Measurements from ENCODE around the gene HFE. TPM values are rescaled to one million over a fixed set of nuclear protein-coding genes. Genes with fewer than 3 reads are reported as not detected.

HFE gene
- total RNA-seq, 4 donors from 2014 or later: 2.1 to 4.2 (median 3.6) TPM

- Histone ChIP-seq H3K36me3 (no peaks in the 10 kb centered on the region), H3K27me3 (no peaks in the 10 kb centered on the region), H3K4me3 (no peak overlapping the region), H3K4me1 (peaks cover 11% of the 10 kb centered on the region), H3K9me3 (no peaks in the 10 kb centered on the region), H3K27ac (no peak overlapping the region)
- TF ChIP-seq, protein P1, sequence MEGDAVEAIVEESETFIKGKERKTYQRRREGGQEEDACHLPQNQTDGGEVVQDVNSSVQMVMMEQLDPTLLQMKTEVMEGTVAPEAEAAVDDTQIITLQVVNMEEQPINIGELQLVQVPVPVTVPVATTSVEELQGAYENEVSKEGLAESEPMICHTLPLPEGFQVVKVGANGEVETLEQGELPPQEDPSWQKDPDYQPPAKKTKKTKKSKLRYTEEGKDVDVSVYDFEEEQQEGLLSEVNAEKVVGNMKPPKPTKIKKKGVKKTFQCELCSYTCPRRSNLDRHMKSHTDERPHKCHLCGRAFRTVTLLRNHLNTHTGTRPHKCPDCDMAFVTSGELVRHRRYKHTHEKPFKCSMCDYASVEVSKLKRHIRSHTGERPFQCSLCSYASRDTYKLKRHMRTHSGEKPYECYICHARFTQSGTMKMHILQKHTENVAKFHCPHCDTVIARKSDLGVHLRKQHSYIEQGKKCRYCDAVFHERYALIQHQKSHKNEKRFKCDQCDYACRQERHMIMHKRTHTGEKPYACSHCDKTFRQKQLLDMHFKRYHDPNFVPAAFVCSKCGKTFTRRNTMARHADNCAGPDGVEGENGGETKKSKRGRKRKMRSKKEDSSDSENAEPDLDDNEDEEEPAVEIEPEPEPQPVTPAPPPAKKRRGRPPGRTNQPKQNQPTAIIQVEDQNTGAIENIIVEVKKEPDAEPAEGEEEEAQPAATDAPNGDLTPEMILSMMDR (IDR thresholded peaks at IDR 0.05): no peak
- TF ChIP-seq POLR2AphosphoS5 (IDR thresholded peaks at IDR 0.05) (no peak), POLR2A (IDR thresholded peaks at IDR 0.05) (no peak), EP300 (IDR thresholded peaks at IDR 0.05) (no peak)
- 94% methylated on average over 8 of the region's 8 CpGs for WGBS
- no peak for DNase-seq (ENCODE audit: low spot score in 2 of 2)
Observed at GRCh38 chr6:26105109-26105730, 18.0 kb downstream of the HFE start.

DNA sequence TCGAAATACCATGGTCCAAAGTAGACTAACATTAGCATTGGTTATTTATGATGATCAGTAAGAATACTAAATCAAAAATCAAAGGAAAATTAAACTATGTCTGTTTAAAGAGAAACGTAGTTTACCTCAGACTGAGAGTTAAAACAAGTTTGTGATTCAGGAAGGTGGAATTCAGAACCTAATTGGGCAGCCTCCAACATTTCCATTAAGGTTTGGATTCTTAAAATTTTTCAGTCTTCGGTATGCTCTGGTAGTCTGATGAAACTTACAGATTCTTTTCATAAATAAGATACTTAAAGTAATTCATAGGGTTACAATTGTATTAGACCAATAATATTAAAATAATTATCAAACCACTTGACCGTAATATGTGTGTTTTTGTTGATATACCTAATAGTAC, 18.6 kb downstream of the HFE start:
- Histone ChIP-seq H3K4me3 (no peak overlapping the region), H3K36me3 (no peaks in the 10 kb centered on the region), H3K27ac (no peak overlapping the region), H3K4me1 (peaks cover 11% of the 10 kb centered on the region), H3K27me3 (no peaks in the 10 kb centered on the region), H3K9me3 (no peaks in the 10 kb centered on the region)
- WGBS: 72% methylated on average over 4 of the region's 4 CpGs
- DNase-seq (ENCODE audit: low spot score in 2 of 2): no peak
- TF ChIP-seq EP300 (IDR thresholded peaks at IDR 0.05) (no peak), POLR2AphosphoS5 (IDR thresholded peaks at IDR 0.05) (no peak), POLR2A (IDR thresholded peaks at IDR 0.05) (no peak)
- TF ChIP-seq, protein P1 (IDR thresholded peaks at IDR 0.05): no peak

- H3K36me3 ChIP-seq: no peaks in the 10 kb centered on the region
- no peak overlapping the region for H3K27ac ChIP-seq
- no peak for DNase-seq (ENCODE audit: low spot score in 2 of 2)
- TF ChIP-seq POLR2A (IDR thresholded peaks at IDR 0.05) (no peak), EP300 (IDR thresholded peaks at IDR 0.05) (no peak), POLR2AphosphoS5 (IDR thresholded peaks at IDR 0.05) (no peak)
- TF ChIP-seq, protein P1 (IDR thresholded peaks at IDR 0.05): no peak
- H3K4me1 ChIP-seq: peaks cover 11% of the 10 kb centered on the region
- 94% methylated on average over 18 of the region's 18 CpGs for WGBS
- H3K9me3 ChIP-seq: no peaks in the 10 kb centered on the region
- H3K27me3 ChIP-seq: no peaks in the 10 kb centered on the region
- no peak overlapping the region for H3K4me3 ChIP-seq
Observed at GRCh38 chr6:26107935-26108334, 20.7 kb downstream of the HFE start.

DNA sequence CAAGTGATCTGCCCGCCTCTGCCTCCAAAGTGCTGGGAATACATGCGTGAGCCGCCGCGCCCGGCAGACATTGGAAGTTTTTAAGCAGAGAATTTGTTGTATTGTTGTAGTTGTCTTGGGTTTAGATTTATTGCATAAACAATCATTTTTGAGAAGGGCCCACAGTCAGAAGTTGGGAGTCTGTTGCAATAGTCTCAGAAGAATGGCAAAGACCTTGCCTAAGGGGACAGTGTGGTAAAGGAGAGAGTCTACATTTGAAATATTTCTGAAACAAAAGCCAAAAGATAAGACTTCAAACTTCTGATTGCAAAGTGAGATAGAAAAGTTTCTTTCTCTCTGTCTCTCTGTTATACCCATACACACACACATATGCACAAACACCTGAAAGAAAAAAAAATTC, 22.5 kb downstream of the HFE start:
- no peak overlapping the region for H3K4me3 ChIP-seq
- no peak overlapping the region for H3K27ac ChIP-seq
- no peaks in the 10 kb centered on the region for H3K4me1 ChIP-seq
- 95% methylated on average over 6 of the region's 6 CpGs for WGBS
- TF ChIP-seq POLR2AphosphoS5 (IDR thresholded peaks at IDR 0.05) (no peak), EP300 (IDR thresholded peaks at IDR 0.05) (no peak), POLR2A (IDR thresholded peaks at IDR 0.05) (no peak)
- TF ChIP-seq, protein P1 (IDR thresholded peaks at IDR 0.05): no peak
- H3K27me3 ChIP-seq: no peaks in the 10 kb centered on the region
- H3K9me3 ChIP-seq: no peaks in the 10 kb centered on the region
- H3K36me3 ChIP-seq: no peaks in the 10 kb centered on the region
- no peak for DNase-seq (ENCODE audit: low spot score in 2 of 2)

DNA sequence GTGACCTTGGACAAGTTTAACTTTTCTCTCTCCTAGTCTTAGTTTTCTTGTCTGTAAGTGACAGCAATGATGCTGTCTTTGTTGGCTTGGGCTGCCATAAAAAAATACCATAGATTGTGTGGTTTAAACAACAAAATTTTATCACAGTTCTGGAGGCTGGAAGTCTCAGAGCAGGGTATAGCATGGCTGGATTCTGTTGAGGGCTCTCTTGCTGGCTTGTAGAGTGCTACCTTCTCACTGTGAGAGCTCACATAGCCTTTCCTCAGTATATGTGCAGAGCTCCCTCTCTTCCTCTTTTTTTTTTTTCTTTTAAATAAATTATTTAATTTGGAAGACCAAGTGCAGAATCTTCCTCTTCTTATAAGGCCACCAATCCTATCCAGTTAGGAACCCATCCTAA, 26.3 kb downstream of the HFE start:
- no peak for TF ChIP-seq POLR2A (IDR thresholded peaks at IDR 0.05)
- no peak for TF ChIP-seq EP300 (IDR thresholded peaks at IDR 0.05)
- TF ChIP-seq, protein P1 (IDR thresholded peaks at IDR 0.05): no peak
- no peak for TF ChIP-seq POLR2AphosphoS5 (IDR thresholded peaks at IDR 0.05)
- Histone ChIP-seq H3K9me3 (no peaks in the 10 kb centered on the region), H3K4me1 (no peaks in the 10 kb centered on the region), H3K27me3 (no peaks in the 10 kb centered on the region), H3K27ac (no peak overlapping the region), H3K4me3 (no peak overlapping the region), H3K36me3 (no peaks in the 10 kb centered on the region)
- no peak for DNase-seq (ENCODE audit: low spot score in 2 of 2)

Measured in suprapubic skin (tissue), 4 donors.